Medulla oblongata (tissue), 1 donor: ENCODE data around the gene PPP3CA.
"Not testable (repeated sequence)": the region's sequence is repeated elsewhere in the genome, so short reads cannot be mapped to it uniquely, and the experiment has no call there.

Source experiments
- DNase-seq: peaks from one replicate; pipeline ENCODE4 v3.0.0-alpha.2; 2015; ENCODE audit errors: extremely low spot score

The PPP3CA gene

DNA sequence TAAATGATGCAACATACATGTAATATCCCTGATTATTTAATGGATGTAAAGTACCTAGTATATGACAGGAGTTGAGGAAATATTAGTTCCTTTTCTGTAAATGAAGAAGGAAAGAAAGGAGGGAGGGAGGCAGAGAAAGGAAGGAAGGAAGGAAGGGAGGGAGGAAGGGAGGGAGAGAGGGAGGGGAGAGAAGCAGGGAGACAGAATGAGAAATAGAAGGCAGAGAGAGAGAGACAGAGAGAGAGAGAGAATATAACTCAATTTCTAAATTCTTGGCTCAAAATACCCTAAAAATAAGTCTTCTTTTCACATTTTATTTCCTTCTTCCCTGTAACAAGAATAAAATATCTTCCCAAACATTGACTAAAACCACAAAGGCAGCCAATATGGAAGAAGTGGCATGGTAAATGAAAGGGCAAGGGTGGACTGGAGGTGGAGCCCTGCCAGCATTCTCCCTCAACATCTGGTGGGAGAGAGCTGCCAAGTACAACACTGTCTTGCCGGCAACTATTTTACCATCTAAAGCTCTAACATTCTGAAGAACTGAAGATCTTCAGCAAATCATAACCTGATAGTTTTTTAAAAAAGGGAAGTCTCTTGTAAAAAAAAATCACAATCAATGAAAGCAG lies 245.1 kb downstream of the PPP3CA start:
- DNase-seq, result peak; percentile 47

- no peak for DNase-seq
Observed at GRCh38 chr4:101101072-101101471, 246.3 kb downstream of the PPP3CA start.

DNA sequence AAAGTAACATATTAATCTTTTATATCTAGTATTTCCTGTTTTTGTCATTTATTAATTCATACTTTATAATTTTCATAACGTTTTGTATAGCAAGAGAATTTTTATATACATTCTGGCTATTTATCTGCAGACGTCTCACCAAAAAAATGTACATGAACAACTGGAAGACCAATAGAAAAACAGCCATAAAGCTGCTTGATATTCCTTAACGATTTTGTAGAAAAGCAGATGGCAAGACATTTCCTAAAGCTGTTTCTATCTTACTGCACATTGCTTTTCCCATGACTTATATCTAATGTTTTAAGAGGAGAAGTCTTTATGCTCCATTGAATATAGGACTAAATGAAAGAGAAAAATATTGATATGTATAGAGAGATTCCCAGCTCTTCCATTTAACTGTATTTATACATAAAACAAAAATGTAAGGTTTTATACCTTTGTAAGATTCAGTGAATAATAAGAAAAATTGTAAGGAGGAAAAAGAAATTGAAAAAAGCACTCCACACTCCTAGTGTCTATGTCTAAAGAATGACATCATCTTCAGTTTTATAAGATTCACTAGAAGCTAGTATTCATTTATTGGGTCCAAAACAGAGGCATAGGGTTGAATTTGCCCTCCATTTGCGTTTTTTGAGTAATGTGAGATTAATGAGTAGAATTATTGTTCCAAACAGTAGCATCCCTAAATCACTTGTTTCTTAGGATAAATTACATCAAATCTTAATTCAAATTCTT lies 248.5 kb downstream of the PPP3CA start:
- no peak for DNase-seq

- DNase-seq, result not testable (repeated sequence)
Observed at GRCh38 chr4:101092609-101093008, 254.7 kb downstream of the PPP3CA start.

DNA sequence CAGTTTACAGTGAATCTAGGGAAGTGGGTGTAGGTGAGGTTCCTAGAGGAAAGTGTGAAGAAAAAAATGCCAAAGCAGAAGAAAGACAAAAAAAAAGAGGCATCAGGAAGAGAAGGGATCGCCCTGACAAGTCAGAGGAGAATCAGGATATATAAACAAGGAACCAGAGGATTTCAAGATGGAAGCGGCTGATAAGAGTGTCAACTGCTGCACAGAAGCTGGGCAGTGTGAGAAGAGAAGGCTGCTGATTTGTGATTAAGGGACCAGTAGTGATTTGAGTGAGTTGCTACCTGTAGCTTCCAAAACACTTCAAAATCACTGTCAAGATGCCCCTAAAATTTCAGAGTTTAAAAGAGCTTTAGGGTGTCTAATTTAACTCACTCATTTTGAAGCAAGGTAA lies 258.2 kb downstream of the PPP3CA start:
- DNase-seq, result no peak

DNA sequence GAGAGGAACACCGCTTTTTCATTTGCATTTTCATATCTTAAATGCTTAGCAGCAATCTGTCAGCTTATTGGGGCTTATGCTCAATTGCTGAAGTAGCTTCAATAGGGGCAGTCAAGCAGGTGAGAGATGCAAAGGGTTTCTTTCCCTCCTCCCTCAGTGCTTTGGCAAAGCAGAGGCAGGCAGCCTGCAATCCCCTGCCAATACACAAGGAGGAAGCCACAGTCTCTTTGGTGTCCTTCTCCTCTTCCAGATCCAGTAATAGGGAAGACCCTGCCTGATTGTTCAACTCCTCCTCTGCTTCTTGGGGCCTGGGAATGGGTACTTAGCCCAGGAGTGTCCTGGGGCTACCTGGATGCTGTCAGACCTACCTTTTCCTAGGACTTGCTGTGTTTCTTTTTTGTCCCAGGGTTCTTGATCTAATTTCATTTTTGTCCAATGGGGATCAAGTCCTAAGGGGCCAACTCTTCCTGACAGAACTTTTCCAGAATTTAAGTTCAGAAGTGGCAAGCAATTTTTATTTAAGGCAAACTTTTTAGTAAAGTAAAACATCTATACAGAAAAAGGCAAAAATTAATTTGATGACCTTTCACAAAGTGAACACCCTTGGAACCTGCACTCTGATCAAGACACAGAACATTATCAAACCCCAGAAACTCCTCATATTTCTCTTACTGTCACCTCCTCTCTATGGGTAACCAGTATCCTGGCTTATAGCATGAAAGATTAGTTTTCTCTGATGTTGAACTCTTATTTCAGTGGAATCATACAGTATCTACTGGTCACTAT lies 260.3 kb downstream of the PPP3CA start:
- DNase-seq, result no peak

GRCh38 chr4:101083131-101083530 lies 264.2 kb downstream of the PPP3CA start:
- DNase-seq, result no peak

- no peak for DNase-seq
Observed at GRCh38 chr4:101081695-101082369, 265.5 kb downstream of the PPP3CA start.

GRCh38 chr4:101081166-101081565 lies 266.2 kb downstream of the PPP3CA start:
- DNase-seq, result no peak

- no peak for DNase-seq
Observed at GRCh38 chr4:101078950-101079349, 268.4 kb downstream of the PPP3CA start.

- DNase-seq, result no peak
Observed at GRCh38 chr4:101076032-101076431, 271.3 kb downstream of the PPP3CA start.

- DNase-seq, result no peak
Observed at GRCh38 chr4:101075536-101075935, 271.8 kb downstream of the PPP3CA start.

DNA sequence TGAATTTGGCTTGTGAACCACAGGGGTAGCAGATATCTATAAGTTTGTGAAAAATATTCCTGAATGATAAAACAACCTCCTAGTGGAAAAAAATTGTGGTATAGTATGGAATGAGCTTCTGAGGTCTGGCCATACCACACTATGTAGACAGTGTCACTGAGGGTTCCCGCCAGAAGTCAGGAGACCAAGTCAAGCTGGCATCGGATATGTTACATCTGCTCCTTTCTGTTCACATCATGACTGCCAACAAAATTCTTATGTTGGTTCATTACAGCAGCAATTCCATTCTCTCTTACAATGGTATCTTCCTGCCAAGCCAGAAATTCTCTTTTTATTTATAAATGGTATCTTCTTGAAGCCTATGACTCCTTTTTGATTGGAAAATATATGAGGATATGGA lies 273.0 kb downstream of the PPP3CA start:
- no peak for DNase-seq

DNA sequence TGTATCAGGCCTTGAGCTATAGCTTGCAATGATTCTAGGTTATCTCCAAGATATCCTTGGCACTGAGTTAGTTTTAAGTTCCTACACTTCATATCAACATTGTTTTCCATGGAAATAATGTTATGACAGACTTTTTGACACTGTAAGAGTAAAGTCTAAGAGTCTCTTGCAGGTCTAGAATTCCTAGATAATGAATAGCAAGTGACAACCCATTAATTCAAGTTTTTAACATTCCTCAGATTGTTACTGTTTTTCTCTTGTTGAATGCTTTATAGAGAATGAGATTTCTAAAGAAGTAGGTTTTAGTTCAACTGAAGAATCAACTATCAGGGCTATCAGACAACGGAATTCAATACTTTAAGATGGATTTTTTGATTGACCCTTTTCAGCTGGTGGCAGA lies 276.1 kb downstream of the PPP3CA start:
- no peak for DNase-seq

DNA sequence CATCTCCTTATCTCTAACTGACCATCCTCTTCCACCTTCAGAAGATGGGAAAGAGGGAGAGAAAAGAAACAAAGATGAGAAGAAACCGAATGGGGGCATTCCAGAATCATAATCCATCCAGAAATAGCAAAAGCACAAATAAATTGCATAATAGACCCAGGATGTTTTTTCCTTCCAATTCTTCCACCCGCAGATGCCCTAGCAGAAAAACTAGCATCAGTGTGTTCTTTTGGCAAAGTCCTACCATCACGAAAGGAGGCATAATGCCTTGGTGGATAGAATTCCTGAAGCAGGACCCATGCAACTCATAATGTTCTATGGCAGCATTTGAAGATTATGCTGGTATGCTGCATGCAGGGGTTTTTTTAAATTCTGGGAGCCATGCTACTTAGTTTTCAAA lies 279.2 kb downstream of the PPP3CA start:
- DNase-seq, result no peak

GRCh38 chr4:101067383-101067782 lies 279.9 kb downstream of the PPP3CA start:
- no peak for DNase-seq

- DNase-seq, result no peak
Observed at GRCh38 chr4:101066626-101067170, 280.6 kb downstream of the PPP3CA start.

DNA sequence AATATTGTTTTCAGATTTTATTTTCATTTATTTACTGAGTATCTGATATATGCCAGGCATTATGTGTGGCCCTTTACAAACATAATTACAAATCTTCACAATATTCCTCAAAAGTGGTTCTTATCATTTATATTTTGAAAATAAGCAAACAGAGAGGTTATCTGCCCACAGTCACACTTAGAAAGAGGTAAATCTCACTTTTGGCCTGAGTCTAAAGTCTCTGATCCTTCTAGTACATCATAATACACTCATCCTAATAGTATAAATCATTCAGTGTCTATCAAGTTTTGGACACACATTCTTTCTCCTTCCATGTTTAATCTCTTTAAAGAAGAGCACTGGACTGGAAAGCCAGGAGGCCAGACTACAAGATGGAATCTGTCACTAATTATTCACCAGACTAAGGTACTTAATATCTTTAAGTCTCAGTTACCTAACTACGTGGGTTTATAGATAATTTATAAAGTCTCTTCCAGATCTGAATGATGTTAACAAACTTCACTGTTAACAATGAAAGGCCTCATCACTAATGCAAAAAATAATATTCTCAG lies 281.3 kb downstream of the PPP3CA start:
- DNase-seq, result no peak

DNA sequence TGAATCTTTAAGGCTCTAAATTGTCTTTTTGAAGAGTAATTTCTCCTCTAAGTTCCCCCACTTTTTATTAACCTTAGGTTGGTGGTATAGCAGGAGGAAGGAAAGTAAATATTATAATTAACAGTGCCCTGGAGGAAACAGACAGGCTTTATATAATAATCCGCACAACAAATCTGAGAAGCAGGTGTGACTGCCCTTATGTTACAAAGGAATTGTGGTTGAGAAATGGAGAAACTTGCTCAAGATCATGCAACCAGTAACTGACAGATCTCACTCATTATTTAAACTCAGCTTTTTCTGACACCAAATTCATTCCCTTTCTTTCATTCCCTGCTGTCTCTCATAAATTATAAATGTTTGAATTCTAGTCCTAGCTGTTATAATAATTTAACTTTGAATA lies 282.0 kb downstream of the PPP3CA start:
- no peak for DNase-seq

DNA sequence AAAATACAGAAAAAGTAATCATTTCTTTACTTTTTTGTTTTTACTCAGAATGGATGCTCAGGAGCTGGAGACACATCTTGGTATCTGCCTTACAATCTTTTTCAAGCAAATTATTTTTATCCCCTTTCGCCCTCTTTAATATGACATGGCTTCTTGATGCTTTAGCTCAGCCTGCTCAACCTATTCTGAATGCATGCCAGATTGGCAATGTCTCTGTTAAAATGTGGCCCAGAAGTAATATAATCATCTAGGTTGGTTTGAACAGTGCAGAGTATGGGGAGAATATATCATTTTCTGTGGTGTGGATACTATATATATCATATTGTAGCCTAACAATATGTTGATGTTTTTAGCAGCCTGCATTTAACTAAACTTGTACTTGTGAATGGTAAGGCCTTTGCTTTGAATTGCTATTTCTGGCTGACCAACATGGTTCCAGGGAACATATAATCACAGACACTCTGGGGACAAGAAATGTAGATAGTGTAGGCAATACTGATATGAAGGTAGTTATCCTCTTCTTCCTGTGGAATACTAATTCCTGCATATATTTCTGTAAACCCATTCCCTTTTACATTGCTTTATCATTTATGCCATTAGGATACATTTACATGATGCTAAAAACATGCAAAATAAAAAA lies 282.7 kb downstream of the PPP3CA start:
- DNase-seq, result no peak

DNA sequence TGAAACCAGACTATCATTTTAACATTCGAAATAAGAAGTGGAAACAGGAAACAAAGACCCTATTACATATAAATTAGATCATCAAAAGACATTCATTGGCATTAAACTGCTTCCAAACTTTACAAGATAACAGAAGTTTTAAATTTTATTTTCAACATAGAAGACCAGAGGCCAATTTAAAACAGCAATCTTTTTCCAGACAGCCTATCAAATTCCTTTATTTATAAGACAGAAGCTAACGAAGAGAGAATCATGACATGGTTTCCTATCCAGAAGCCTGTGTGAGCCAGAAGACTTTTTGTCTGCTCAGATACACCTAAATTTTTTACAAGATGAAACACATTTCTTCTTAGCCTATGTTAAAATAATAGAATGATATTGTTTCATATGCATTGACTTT lies 291.9 kb downstream of the PPP3CA start:
- no peak for DNase-seq
